Astrocyte (in vitro differentiated cells and primary cell): ENCODE results near the gene GHRH. TPM values are rescaled to one million over a fixed set of nuclear protein-coding genes. Genes with fewer than 3 reads are reported as not detected.
A peak's percentile ranks its signal among the peaks of the same experiment; 100 is the strongest.

Source experiments
- DNase-seq: peaks from one replicate; pipeline ENCODE4 v3.0.0-alpha.2; 2010; ENCODE audit warnings: low read depth
- FAIRE-seq: peaks from 2 replicates; lab custom pipeline; 2011; peaks lifted over from hg19 to GRCh38; lab: Jason Lieb, UNC
- H2AFZ ChIP-seq: 2 replicates; pipeline ENCODE4 v1.6.0; 2012; ENCODE audit warnings: low read depth, low read length, inconsistent platforms
- H3K27ac ChIP-seq: 2 replicates; pipeline ENCODE4 v1.5.1; 2011; ENCODE audit warnings: low read depth, low read length, inconsistent platforms
- H3K27me3 ChIP-seq: 2 replicates; pipeline ENCODE4 v1.6.0; 2011; ENCODE audit warnings: low read length, inconsistent platforms; ENCODE audit not compliant: insufficient read depth
- H3K36me3 ChIP-seq: 2 replicates; pipeline ENCODE4 v1.5.1; 2011; ENCODE audit warnings: low read length, inconsistent platforms; ENCODE audit not compliant: insufficient read depth
- H3K4me1 ChIP-seq: 2 replicates; pipeline ENCODE4 v1.5.1; 2011; ENCODE audit warnings: low read length, inconsistent platforms; ENCODE audit not compliant: insufficient read depth
- H3K4me2 ChIP-seq: 2 replicates; pipeline ENCODE4 v1.6.0; 2012; ENCODE audit warnings: low read length, inconsistent platforms
- H3K4me3 ChIP-seq: 2 replicates; pipeline ENCODE4 v1.5.1; 2011; ENCODE audit warnings: low read depth, mild to moderate bottlenecking, low read length, inconsistent platforms; ENCODE audit not compliant: insufficient read depth
- H3K79me2 ChIP-seq: 2 replicates; pipeline ENCODE4 v1.6.0; 2012; ENCODE audit warnings: mild to moderate bottlenecking, low read length, inconsistent platforms; ENCODE audit not compliant: insufficient read depth
- H3K9ac ChIP-seq: 2 replicates; pipeline ENCODE4 v1.6.0; 2012; ENCODE audit warnings: mild to moderate bottlenecking, low read length, inconsistent platforms
- H3K9me3 ChIP-seq: 2 replicates; pipeline ENCODE4 v1.5.1; 2012; ENCODE audit warnings: low read depth, mild to moderate bottlenecking, low read length, inconsistent platforms; ENCODE audit not compliant: insufficient read depth
- H4K20me1 ChIP-seq: 2 replicates; pipeline ENCODE4 v1.6.0; 2012; ENCODE audit warnings: low read length, inconsistent platforms; ENCODE audit not compliant: insufficient read depth
- H3K27ac Mint-ChIP-seq: one replicate; pipeline ENCODE4 v1.8.0; 2021; ENCODE audit warnings: mild to moderate bottlenecking, mixed read lengths; ENCODE audit not compliant: unreplicated experiment
- H3K27me3 Mint-ChIP-seq: one replicate; pipeline ENCODE4 v1.8.0; 2021; ENCODE audit warnings: low read depth, mixed read lengths; ENCODE audit not compliant: unreplicated experiment
- H3K36me3 Mint-ChIP-seq: one replicate; pipeline ENCODE4 v1.8.0; 2021; ENCODE audit warnings: low read depth, mixed read lengths; ENCODE audit not compliant: unreplicated experiment
- H3K4me1 Mint-ChIP-seq: one replicate; pipeline ENCODE4 v1.8.0; 2021; ENCODE audit warnings: low read depth, mixed read lengths; ENCODE audit not compliant: unreplicated experiment
- H3K4me3 Mint-ChIP-seq: one replicate; pipeline ENCODE4 v1.8.0; 2021; ENCODE audit warnings: mild to moderate bottlenecking, moderate library complexity, mixed read lengths; ENCODE audit not compliant: unreplicated experiment
- H3K9me3 Mint-ChIP-seq: one replicate; pipeline ENCODE4 v1.8.0; 2021; ENCODE audit warnings: mild to moderate bottlenecking, mixed read lengths; ENCODE audit not compliant: unreplicated experiment
- EZH2 ChIP-seq: IDR thresholded peaks from 2 replicates; pipeline ENCODE4 v1.6.1; 2012; ENCODE audit warnings: mild to moderate bottlenecking, low read length, inconsistent platforms; ENCODE audit not compliant: insufficient read depth
- total RNA-seq: library from RNA; stranded (reverse); gene quantifications from 2 replicates; pipeline ENCODE4 v1.2.1, GENCODE V29; 2021
- TF ChIP-seq, protein P1 (sequence below): IDR thresholded peaks from 2 replicates; pipeline ENCODE4 v1.5.1; 2011; ENCODE audit warnings: low read depth, mild to moderate bottlenecking, inconsistent platforms, low read length, moderate library complexity; ENCODE audit not compliant: insufficient read depth

The GHRH gene
- total RNA-seq, 1 donor from 2014 or later = not detected

DNA sequence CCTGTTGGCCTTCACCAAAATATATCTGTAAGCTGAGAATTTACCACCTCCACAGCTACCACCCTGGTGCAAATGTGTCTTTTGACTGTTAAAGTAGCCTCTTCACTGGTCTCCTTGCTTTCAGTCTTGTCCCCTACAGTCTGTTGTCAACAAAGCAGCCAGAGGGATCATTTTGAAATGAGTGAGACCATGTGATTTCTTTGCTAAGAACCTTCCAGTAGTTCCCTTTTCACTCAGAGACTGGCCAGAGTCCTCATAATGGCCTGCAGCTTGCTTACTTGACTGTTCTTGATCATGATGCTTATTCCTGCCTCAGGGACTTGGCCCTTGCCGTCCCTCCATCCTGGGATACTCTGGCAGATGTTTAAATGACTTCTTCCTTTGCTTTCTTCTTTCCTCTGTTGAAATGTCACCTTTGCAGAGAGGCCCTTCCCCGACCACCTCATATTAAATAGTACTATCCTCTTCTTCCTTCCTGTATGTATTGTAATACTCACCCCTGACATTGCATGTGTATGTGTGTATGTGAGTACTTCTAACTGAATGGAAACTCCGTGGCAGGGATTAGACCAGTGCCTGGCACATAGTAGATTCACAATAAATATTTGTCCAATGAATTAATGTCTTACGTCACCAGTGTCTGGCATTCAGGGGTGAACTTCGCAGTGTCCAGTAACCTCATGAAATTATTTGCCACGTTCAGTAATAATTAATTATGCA is 32.8 kb upstream of the GHRH start:
- H3K4me1 Mint-ChIP-seq = peaks cover 31% of the 10 kb centered on the region
- FAIRE-seq = no peak

DNA sequence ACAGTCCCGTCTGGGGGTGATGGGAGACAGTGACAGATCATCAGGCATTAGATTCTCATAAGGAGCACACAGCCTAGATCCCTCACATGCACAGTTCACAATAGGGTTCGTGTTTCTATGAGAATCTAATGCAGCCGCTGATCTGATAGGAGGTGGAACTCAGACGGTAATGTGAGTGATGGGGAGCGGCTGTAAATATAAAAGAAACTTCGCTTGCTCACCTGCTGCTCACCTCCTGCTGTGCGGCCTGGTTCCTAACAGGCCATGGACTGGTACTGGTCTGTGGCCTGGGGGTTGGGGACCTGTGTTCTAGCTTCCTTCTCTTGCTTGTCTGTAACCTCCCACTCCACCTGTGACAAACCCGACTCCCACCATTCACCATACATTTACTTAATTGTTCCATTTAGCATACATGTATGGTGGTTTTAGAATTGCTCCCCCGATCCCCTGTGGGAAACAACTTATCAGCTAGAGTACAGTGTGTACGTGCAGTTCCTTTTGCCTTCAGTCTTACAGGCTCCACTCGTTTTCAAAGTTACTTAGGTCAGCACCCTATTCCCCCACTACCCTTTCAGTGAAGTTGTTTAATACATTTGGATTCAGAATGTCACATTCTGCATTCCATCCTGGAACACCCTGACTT is 31.8 kb upstream of the GHRH start:
- H3K4me3 Mint-ChIP-seq = no peak overlapping the region
- no peak for TF ChIP-seq EZH2
- TF ChIP-seq, protein P1, sequence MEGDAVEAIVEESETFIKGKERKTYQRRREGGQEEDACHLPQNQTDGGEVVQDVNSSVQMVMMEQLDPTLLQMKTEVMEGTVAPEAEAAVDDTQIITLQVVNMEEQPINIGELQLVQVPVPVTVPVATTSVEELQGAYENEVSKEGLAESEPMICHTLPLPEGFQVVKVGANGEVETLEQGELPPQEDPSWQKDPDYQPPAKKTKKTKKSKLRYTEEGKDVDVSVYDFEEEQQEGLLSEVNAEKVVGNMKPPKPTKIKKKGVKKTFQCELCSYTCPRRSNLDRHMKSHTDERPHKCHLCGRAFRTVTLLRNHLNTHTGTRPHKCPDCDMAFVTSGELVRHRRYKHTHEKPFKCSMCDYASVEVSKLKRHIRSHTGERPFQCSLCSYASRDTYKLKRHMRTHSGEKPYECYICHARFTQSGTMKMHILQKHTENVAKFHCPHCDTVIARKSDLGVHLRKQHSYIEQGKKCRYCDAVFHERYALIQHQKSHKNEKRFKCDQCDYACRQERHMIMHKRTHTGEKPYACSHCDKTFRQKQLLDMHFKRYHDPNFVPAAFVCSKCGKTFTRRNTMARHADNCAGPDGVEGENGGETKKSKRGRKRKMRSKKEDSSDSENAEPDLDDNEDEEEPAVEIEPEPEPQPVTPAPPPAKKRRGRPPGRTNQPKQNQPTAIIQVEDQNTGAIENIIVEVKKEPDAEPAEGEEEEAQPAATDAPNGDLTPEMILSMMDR = no peak
- Histone ChIP-seq H3K9ac (peak overlapping the region; percentile 78), H3K4me3 (no peak overlapping the region), H3K79me2 (peaks cover 81% of the 10 kb centered on the region), H3K27ac (peak overlapping the region; percentile 97), H4K20me1 (no peaks in the 10 kb centered on the region), H3K9me3 (no peaks in the 10 kb centered on the region), H3K27me3 (no peaks in the 10 kb centered on the region), H2AFZ (no peak overlapping the region), H3K4me1 (peaks cover 46% of the 10 kb centered on the region), H3K36me3 (peaks cover 7% of the 10 kb centered on the region), H3K4me2 (no peak overlapping the region)
- peaks cover 3% of the 10 kb centered on the region for H3K9me3 Mint-ChIP-seq
- H3K4me1 Mint-ChIP-seq = peaks cover 31% of the 10 kb centered on the region
- FAIRE-seq = no peak
- DNase-seq = no peak
- H3K27ac Mint-ChIP-seq = peak overlapping the region; percentile 85
- no peaks in the 10 kb centered on the region for H3K27me3 Mint-ChIP-seq
- H3K36me3 Mint-ChIP-seq = peaks cover 13% of the 10 kb centered on the region

More for the DNA sequence above, 32.8 kb upstream of the GHRH start:
- no peaks in the 10 kb centered on the region for H3K27me3 Mint-ChIP-seq
- H3K36me3 Mint-ChIP-seq = peaks cover 13% of the 10 kb centered on the region
- Histone ChIP-seq H3K9ac (peak overlapping the region; percentile 78), H3K79me2 (peaks cover 90% of the 10 kb centered on the region), H2AFZ (no peak overlapping the region), H3K36me3 (peaks cover 7% of the 10 kb centered on the region), H3K4me1 (peaks cover 47% of the 10 kb centered on the region), H3K27ac (peak overlapping the region; percentile 97), H3K4me2 (peak overlapping the region; percentile 70), H4K20me1 (peaks cover under 1% of the 10 kb centered on the region), H3K4me3 (no peak overlapping the region), H3K9me3 (no peaks in the 10 kb centered on the region), H3K27me3 (no peaks in the 10 kb centered on the region)
- peaks cover 3% of the 10 kb centered on the region for H3K9me3 Mint-ChIP-seq
- peak; percentile 75 for DNase-seq
- TF ChIP-seq, protein P1 = no peak
- TF ChIP-seq EZH2 = no peak
- H3K27ac Mint-ChIP-seq = peak overlapping the region; percentile 85
- no peak overlapping the region for H3K4me3 Mint-ChIP-seq

DNA sequence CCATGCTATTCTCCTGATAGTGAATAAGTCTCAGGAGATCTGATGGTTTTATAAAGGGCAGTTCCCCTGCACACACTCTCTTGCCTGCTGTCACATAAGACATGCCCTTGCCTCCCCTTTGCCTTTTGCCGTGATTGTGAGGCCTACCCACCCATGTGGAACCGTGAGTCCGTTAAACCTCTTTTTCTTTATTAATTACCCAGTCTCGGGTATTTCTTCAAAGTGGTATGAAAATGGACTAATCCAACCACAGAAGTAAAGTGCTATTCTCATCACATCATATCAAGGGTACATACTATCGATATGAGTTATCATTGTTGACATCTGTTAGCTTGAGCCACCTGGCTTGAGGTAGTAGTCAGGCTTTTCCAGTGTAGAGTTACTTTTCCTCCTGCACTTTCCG is 30.1 kb upstream of the GHRH start:
- Histone ChIP-seq H3K4me1 (peaks cover 39% of the 10 kb centered on the region), H3K27me3 (no peaks in the 10 kb centered on the region), H4K20me1 (no peaks in the 10 kb centered on the region), H3K27ac (no peak overlapping the region), H3K79me2 (peaks cover 65% of the 10 kb centered on the region), H3K4me3 (no peak overlapping the region), H3K9ac (no peak overlapping the region), H3K4me2 (no peak overlapping the region), H2AFZ (no peak overlapping the region), H3K9me3 (no peaks in the 10 kb centered on the region), H3K36me3 (peaks cover 7% of the 10 kb centered on the region)
- peaks cover 26% of the 10 kb centered on the region for H3K4me1 Mint-ChIP-seq
- DNase-seq = no peak
- TF ChIP-seq, protein P1 = no peak
- TF ChIP-seq EZH2 = no peak
- peaks cover 3% of the 10 kb centered on the region for H3K27me3 Mint-ChIP-seq
- peak overlapping the region; percentile 72 for H3K4me3 Mint-ChIP-seq
- FAIRE-seq = no peak
- H3K36me3 Mint-ChIP-seq = peaks cover 13% of the 10 kb centered on the region
- H3K27ac Mint-ChIP-seq = no peak overlapping the region
- H3K9me3 Mint-ChIP-seq = peaks cover 3% of the 10 kb centered on the region
